Cardiac septum (tissue), 1 donor: ENCODE measurements around the gene RAB38. TPM values are rescaled to one million over a fixed set of nuclear protein-coding genes. Genes with fewer than 3 reads are reported as not detected.

Experiments used
- DNase-seq: peaks from one replicate; pipeline ENCODE4 v3.0.0-alpha.2; 2020; ENCODE audit warnings: low spot score
- intact Hi-C: fragments of 100-400 bp; cut with DNase I; formaldehyde crosslinking; loops from one replicate; pipeline ENCODE4 v1.14.0; 2022
- total RNA-seq: library from RNA; stranded (reverse); fragmentation: NEBNext Ultra II Directional; extraction: Animal tissue kit (Norgen Biotek cat#: 25700); gene quantifications from one replicate; pipeline ENCODE4 v1.2.1, GENCODE V29; 2021
- donor health status: DM: no; HTN: no; CAD: no.

Gene RAB38
- total RNA-seq, 1 donor from 2014 or later = 0.22 TPM

DNA sequence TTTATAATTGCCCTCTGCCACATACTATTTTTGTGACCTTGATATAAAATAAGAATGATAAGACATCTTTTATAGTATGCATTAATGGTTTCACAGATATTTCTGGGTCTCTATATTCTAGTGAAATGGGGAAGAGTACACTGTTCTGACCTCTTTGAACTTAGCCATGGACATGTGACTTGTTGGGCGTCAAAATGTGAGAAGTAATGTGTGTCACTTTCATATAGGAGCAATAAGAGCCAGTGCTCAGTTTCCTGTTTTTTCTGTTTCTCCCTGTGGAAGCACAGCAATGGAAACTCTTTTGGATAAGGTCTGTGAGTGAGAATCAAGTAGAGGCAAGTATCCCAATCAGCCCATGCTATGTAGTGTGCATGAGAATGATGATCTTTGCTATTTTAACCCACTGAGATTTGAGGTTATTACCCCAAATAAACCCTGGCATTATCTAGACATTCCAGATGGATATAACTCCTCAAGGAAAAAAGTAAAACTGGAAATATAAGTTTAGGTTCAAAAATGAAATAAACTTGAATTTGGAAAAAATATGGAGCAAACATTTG is 60.7 kb downstream of the RAB38 start:
- intact Hi-C loops = no loop called here
- DNase-seq = no peak

- DNase-seq = no peak
- intact Hi-C loops = no loop called here
Observed at GRCh38 chr11:88106666-88107065, 68.6 kb downstream of the RAB38 start.

GRCh38 chr11:88105951-88106350 is 69.3 kb downstream of the RAB38 start:
- DNase-seq = no peak
- intact Hi-C loops = no loop called here

GRCh38 chr11:88105526-88105925 is 69.7 kb downstream of the RAB38 start:
- intact Hi-C loops = no loop called here
- no peak for DNase-seq

DNA sequence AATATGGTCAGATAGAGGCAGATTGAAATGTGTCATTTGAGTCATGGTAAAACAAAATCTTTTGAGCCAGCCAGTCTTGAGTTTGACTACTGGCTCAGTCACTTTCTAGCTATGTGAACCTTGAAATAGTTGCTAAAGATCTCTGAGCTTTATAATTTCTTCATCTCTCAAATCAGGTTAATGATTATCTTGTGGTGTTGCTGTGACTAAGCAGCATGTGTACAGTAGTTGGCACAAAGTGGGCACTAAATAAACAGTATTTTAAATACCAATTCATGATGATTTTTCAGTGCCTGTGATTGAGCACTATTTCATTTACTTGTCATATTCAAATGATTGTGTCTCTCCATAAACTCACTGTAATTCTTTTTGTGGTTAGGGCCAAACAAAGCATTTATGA is 70.8 kb downstream of the RAB38 start:
- no peak for DNase-seq
- intact Hi-C loops = no loop called here

DNA sequence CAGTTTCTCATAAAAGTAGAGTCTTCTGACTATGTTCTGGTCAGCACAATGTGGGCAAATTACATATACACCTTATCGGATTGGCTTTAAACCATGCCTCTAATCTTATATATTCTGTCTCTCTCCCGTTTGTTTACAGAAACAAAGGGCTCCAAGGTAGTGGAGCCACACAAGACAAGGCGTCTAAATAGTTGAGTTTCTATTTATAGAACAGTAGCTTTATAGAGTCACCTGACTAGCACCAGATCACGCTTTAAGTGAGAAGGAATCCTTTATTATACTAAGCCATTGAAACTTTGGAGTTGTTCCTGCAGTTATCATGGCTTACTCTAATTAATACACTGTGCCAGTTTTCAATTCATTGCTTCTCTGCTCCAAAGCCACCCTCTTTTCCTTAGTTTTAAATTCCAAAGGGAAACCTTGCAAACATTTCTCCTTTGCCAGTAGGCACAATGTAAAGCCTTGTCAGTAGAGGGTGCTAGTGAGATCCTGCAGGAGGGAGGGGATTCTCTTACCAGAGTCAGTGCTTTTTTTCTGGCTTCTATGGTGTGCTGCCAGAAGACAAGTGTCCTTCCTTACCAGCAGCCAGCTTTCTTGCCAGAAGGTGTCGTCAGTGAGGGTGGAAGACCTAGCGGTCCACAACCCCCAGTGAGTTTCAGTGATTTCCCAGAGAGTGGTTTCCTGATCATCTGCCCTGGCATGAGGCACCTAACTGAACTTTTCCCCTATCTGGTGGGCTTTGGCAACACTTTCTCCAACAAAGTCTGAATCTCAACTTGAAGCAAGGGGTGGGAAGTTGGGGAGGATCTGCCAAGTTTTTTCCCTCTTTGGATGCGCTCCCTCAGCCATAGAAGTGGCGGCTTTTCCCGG is 71.7 kb downstream of the RAB38 start:
- intact Hi-C loops = no loop called here
- no peak for DNase-seq

DNA sequence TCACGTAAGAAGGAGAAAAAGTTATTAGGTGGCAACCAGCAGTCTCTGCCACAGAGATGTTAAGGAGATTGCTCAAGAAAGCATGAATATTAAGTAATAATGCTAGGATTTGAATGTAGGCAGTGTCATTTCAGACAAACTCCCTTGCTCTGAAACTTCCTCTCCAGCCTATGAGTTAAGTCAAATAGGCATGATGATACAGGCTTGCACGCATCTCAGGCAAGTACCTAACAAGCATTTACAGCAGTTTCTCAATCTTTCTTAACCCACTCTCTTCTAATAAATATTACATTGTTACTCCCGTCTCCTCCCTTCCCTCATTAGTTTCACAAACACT is 72.7 kb downstream of the RAB38 start:
- no peak for DNase-seq
- intact Hi-C loops = no loop called here

GRCh38 chr11:88101881-88102597 is 73.2 kb downstream of the RAB38 start:
- intact Hi-C loops = no loop called here
- DNase-seq = no peak

DNA sequence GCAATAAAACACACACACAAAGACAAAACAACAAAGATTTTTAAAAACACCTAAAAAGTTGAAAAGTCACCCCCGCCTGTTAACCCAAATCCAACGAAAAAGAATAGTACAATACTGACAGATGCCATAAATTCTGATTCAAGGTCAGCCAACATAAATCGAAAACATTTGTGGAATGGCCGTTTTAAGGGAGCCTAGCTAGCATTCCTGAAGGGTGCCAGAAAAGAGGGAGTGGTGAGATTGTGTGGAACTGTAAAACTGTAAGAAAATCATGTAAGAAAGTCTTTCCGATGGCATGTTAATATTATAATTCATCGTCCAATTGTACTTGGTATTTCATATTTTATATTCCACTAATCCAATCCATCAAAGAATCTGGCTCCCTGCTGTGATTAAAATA is 75.1 kb downstream of the RAB38 start:
- DNase-seq = no peak

GRCh38 chr11:88098289-88098688 is 77.0 kb downstream of the RAB38 start:
- intact Hi-C loops = no loop called here
- DNase-seq = no peak

More for the DNA sequence above, 75.1 kb downstream of the RAB38 start:
- intact Hi-C loops = no loop called here

DNA sequence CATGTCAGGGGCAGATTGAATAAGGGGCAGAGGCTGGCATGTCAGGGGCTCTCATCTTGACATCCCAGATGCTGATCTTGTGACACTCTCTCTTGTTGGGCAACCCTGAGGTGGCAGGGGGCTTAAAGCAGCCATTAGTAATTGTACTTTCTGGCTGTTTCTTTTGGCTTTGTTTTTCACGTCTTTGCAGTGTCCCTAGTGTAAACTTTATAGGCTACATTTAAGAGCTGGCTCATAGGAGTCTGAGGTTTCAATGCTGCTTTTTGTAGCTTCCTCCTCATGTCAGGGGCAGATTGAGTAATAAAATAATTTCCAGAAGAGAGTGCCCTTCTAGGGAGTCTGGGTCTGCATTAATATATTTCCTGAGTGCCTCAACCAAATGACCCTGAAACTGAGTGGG is 86.1 kb downstream of the RAB38 start:
- intact Hi-C loops = no loop called here
- DNase-seq = no peak

- intact Hi-C loops = no loop called here
- no peak for DNase-seq
Observed at GRCh38 chr11:88087337-88087736, 87.9 kb downstream of the RAB38 start.

DNA sequence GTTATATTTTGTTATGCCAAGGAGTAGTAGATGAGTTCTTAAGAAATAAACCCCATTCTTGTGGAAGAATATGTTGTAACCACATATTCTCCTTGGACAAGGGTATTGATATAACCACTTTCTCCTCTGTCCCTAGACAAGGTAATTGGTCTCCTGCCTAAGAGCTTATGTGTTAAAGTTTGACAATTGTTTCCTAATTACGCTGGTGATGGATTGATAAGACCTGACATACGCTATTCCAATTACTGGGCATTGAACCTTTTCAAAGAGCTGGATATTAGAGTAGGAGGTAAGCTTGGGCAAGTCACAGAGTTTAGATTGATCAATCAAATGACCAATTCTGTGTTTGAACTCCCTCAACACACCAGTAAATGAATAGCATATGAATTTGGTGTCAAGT is 88.9 kb downstream of the RAB38 start:
- intact Hi-C loops = no loop called here
- no peak for DNase-seq

DNA sequence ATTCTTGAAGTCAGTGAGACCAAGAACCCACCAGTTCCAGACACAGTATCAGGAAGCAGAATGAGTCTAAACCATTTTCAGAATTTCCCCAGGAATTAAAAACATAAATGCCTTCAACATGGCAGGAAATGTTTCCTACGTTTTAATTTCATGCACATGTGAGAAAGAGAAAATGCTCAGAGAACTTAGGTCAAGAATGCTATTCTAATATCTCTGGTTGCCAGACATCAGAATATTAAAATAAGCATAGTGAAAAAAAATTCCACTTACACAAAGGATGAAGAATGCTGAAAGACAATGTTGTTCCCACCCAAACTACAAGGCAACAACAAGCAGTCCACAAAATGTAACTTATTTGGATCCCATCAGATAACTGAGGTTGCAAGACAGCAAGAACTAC is 104.8 kb downstream of the RAB38 start:
- intact Hi-C loops = no loop called here
- no peak for DNase-seq

DNA sequence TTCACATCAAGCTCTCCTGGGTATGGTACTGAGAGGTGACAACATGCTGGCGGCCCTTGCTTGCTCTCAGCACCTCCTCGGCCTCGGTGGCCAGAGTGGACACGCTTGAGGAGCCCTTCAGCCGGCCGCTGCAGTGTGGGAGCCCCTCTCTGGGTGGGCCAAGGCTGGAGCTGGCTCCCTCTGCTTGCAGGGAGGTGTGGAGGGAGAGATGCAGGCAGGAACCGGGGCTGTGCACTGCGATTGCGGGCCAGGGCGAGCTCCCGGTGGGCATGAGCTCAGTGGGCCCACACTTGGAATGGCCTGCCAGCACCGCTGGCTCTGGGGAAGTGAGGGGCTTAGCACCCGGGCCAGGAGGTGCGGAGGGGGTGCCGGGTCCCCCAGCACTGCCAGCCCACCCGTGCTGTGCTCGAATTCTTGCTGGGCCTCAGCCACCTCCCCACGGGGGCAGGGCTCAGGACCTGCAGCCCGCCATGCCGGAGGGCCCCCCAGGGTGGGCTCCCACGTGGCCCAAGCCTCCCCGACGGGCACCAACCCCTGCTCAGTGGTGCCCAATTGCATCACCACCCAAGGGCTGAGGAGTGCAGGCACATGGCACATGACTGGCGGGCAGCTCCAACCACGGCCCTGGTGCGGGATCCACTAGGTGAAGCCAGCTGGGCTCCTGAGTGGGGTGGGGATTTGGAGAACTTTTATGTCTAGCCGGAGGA is 106.2 kb downstream of the RAB38 start:
- intact Hi-C loops = no loop called here
- no peak for DNase-seq

DNA sequence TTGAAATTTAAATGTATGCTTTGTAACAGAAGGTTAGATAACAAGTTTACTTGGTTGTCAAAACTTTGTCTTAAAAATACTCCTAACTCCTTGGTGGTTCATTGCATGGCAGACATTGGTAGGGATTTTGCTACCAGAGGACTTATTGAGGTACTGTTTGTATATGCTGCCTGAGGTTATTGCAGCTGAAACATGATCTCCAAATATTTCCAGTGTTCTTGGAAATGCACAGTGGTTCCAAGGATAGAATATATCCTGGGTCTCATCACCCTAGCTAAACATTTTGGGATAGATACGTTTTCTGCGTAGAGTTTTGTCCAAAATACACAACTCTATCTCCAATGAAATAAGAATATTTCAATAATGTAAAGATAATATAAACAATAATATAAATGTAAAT is 109.2 kb downstream of the RAB38 start:
- intact Hi-C loops = no loop called here
- no peak for DNase-seq

DNA sequence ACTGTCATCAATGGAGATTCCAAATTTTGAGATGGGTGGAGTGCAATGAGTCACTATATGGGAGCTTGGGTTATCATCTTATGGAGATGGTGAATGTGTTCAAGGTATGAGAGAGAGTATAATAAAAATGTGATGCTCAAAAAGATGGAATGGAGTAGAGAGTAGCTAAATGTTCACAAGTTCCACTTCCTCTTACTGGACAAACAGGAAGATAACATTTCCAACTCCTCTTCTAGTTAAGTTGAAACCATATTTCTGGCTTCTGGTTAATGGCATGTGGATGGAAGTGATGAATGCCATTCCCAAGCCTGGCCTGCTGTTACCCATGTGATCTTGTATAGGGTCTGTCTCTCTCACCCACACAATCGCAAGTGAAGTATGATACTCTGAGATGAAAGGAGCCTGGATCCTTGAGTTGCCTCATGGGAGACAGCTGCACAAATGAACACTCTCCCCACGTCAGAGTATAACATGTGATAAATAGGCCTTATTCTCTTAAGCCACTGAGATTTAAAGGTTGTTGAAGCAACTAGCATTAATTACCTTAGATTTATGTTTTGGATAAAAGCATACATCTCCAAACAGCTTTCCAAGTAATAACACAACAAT is 111.0 kb downstream of the RAB38 start:
- DNase-seq = no peak
- intact Hi-C loops = no loop called here
